ENCODE results near the gene FAM50A.
A peak's percentile ranks its signal among the peaks of the same experiment; 100 is the strongest.
"Not testable (repeated sequence)": the region's sequence is repeated elsewhere in the genome, so short reads cannot be mapped to it uniquely, and the experiment has no call there.

FAM50A gene

GRCh38 chrX:154443992-154444754 is at the start of gene FAM50A:
Gene FAM50A, plus strand, starts transcription at chrX:154444141. Its CDS starts 95 bp downstream, at chrX:154444236.
- no peak for DNase-seq

- DNase-seq, result not testable (repeated sequence)
Observed at GRCh38 chrX:154396363-154396762, 47.6 kb upstream of the FAM50A start.

GRCh38 chrX:154396973-154397887 is 46.7 kb upstream of the FAM50A start:
- DNase-seq, result no peak

GRCh38 chrX:154397888-154398667 is 45.9 kb upstream of the FAM50A start, which contains the start of gene RPL10:
Gene RPL10, plus strand, starts transcription at chrX:154398377. Its CDS starts 143 bp downstream, at chrX:154398520.
- DNase-seq, result peak; percentile 86

GRCh38 chrX:154398668-154399526 is 45.0 kb upstream of the FAM50A start:
- no peak for DNase-seq

- DNase-seq, result no peak
Observed at GRCh38 chrX:154399527-154400368, 44.2 kb upstream of the FAM50A start.

GRCh38 chrX:154400369-154400817 is 43.5 kb upstream of the FAM50A start:
- DNase-seq, result not testable (repeated sequence)

- no peak for DNase-seq
Observed at GRCh38 chrX:154401045-154401799, 42.7 kb upstream of the FAM50A start.

GRCh38 chrX:154401918-154402621 is 41.9 kb upstream of the FAM50A start:
- DNase-seq, result no peak

GRCh38 chrX:154402622-154403127 is 41.3 kb upstream of the FAM50A start:
- DNase-seq, result no peak

GRCh38 chrX:154403192-154403591 is 40.7 kb upstream of the FAM50A start:
- DNase-seq, result no peak

GRCh38 chrX:154403858-154404257 is 40.1 kb upstream of the FAM50A start:
- no peak for DNase-seq

- no peak for DNase-seq
Observed at GRCh38 chrX:154404625-154405192, 39.2 kb upstream of the FAM50A start.

GRCh38 chrX:154408659-154409221 is 35.2 kb upstream of the FAM50A start:
- DNase-seq, result no peak

GRCh38 chrX:154409222-154409871 is 34.6 kb upstream of the FAM50A start, which contains the start of gene DNASE1L1:
Gene DNASE1L1, minus strand, starts transcription at chrX:154409254. Its CDS starts 3,686 bp downstream, at chrX:154405568.
- DNase-seq, result peak; percentile 53

- DNase-seq, result no peak
Observed at GRCh38 chrX:154411981-154412340, 32.0 kb upstream of the FAM50A start.

GRCh38 chrX:154412468-154412867 is 31.5 kb upstream of the FAM50A start:
- peak; percentile 55 for DNase-seq

GRCh38 chrX:154413142-154413541 is 30.8 kb upstream of the FAM50A start:
- DNase-seq, result no peak

Data from GF-D8 (cell line).